ENCODE results near the gene APMAP.

Gene APMAP

GRCh38 chr20:25023356-25023755 is 30.8 kb upstream of the APMAP start:
- no peak for DNase-seq

- no peak for DNase-seq
These were observed 30.1 kb upstream of the APMAP start for GRCh38 chr20:25022680-25023079.

GRCh38 chr20:25021336-25021735 is 28.8 kb upstream of the APMAP start:
- no peak for DNase-seq

GRCh38 chr20:25020901-25021301 is 28.4 kb upstream of the APMAP start:
- DNase-seq = no peak

GRCh38 chr20:25020345-25020744 is 27.8 kb upstream of the APMAP start:
- DNase-seq = no peak

GRCh38 chr20:25019381-25020155 is 27.0 kb upstream of the APMAP start:
- DNase-seq = no peak

- DNase-seq = no peak
These were observed 26.3 kb upstream of the APMAP start for GRCh38 chr20:25018841-25019240.

- DNase-seq = no peak
These were observed 25.9 kb upstream of the APMAP start for GRCh38 chr20:25018425-25018824.

- DNase-seq = no peak
These were observed 24.8 kb upstream of the APMAP start for GRCh38 chr20:25017257-25017803.

- DNase-seq = no peak
These were observed 23.9 kb upstream of the APMAP start for GRCh38 chr20:25016471-25016870.

GRCh38 chr20:25015986-25016385 is 23.4 kb upstream of the APMAP start:
- DNase-seq = no peak

GRCh38 chr20:25014816-25015215 is 22.3 kb upstream of the APMAP start:
- DNase-seq = no peak

GRCh38 chr20:25013478-25014380 is 21.2 kb upstream of the APMAP start:
- DNase-seq = no peak

GRCh38 chr20:25012616-25013189 is 20.2 kb upstream of the APMAP start:
- DNase-seq = no peak

GRCh38 chr20:25011831-25012241 is 19.3 kb upstream of the APMAP start:
- no peak for DNase-seq

GRCh38 chr20:25011261-25011660 is 18.7 kb upstream of the APMAP start:
- no peak for DNase-seq

- no peak for DNase-seq
These were observed 16.9 kb upstream of the APMAP start for GRCh38 chr20:25009218-25010145.

- no peak for DNase-seq
These were observed 16.1 kb upstream of the APMAP start for GRCh38 chr20:25008388-25009217.

GRCh38 chr20:25007491-25008305 is 15.1 kb upstream of the APMAP start:
- no peak for DNase-seq

- DNase-seq = no peak
These were observed 14.0 kb upstream of the APMAP start for GRCh38 chr20:25006431-25007167.

Measured in activated naive CD4-positive, alpha-beta T cell treated with anti-CD3 and anti-CD28 coated beads, Interleukin-2, amount 50 U/mL, for 16 hours (primary cell).